ENCODE data around the gene KRTAP2-1.
A peak's percentile ranks its signal among the peaks of the same experiment; 100 is the strongest.
"Not testable (repeated sequence)": the region's sequence is repeated elsewhere in the genome, so short reads cannot be mapped to it uniquely, and the experiment has no call there.

KRTAP2-1 gene

GRCh38 chr17:41055130-41055529 is 8.0 kb upstream of the KRTAP2-1 start, which contains the start of gene KRTAP2-2:
TSS of gene KRTAP2-2 (minus strand) at chr17:41055230. CDS start at chr17:41055211, 19 bp downstream.
- not testable (repeated sequence) for DNase-seq

- not testable (repeated sequence) for DNase-seq
These were observed 7.4 kb upstream of the KRTAP2-1 start for GRCh38 chr17:41054556-41054955.

DNA sequence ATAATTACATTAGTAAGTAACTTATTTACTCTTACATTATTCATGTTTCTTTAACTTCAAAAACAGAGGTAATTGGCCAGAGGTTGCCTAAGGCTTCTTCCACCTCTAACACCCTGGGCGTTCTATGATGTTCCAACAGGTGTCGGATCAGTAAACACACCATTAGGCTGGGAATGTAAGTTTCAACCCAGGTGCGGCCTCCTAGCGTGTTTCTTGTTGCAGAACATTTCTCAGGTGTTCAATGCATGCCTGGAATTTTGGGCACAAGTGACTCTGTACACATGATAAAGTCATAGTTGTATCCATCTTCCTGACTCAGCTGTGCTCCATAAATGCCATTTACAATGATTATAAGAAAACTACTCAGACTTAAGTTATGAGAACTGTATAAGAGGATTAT is 6.9 kb upstream of the KRTAP2-1 start:
- no peak for DNase-seq

GRCh38 chr17:41052566-41052965 is 5.5 kb upstream of the KRTAP2-1 start:
- no peak for DNase-seq

- no peak for DNase-seq
These were observed 2.0 kb upstream of the KRTAP2-1 start for GRCh38 chr17:41049110-41049509.

GRCh38 chr17:41048441-41048840 is 1.3 kb upstream of the KRTAP2-1 start:
- no peak for DNase-seq

GRCh38 chr17:41042953-41043352 is 4.2 kb downstream of the KRTAP2-1 start:
- DNase-seq: no peak

GRCh38 chr17:41040783-41041571 is 6.1 kb downstream of the KRTAP2-1 start, which contains the start of gene KRTAP1-1:
TSS of gene KRTAP1-1 (minus strand) at chr17:41041450. CDS start at chr17:41041397, 53 bp downstream.
- not testable (repeated sequence) for DNase-seq

GRCh38 chr17:41037853-41038350 is 9.2 kb downstream of the KRTAP2-1 start:
- DNase-seq: no peak

DNA sequence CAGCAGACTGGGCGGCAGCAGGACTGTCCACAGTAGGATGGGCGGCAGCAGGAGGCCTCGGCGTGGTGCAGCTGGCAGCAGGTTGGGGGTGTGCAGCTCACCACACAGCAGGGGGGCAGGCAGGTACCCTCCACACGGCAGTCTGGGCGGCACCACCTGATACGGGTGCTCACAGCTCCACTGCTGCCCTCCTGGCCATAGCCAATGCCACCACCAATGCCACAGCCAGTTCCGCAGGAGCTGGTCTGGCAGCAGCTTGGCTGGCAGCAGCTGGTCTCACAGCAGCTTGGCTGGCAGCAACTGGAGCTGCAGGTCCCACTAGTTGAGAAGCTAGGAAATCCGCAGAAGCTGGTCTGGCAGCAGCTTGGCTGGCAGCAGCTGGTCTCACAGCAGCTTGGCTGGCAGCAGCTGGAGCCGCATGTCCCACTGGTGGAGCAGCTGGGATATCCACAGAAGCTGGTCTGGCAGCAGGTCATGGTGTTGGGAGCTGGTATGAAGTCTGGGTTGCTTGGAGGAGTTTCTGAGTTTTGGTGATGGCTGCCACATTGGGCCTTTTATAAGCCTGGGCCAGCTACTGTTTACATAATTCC is 12.7 kb downstream of the KRTAP2-1 start, which contains the start of gene KRTAP1-3:
TSS of gene KRTAP1-3 (minus strand) at position 529 of the 590 bp plus-strand sequence. CDS start at position 476, 53 bp downstream.
- peak; percentile 1 for DNase-seq

DNA sequence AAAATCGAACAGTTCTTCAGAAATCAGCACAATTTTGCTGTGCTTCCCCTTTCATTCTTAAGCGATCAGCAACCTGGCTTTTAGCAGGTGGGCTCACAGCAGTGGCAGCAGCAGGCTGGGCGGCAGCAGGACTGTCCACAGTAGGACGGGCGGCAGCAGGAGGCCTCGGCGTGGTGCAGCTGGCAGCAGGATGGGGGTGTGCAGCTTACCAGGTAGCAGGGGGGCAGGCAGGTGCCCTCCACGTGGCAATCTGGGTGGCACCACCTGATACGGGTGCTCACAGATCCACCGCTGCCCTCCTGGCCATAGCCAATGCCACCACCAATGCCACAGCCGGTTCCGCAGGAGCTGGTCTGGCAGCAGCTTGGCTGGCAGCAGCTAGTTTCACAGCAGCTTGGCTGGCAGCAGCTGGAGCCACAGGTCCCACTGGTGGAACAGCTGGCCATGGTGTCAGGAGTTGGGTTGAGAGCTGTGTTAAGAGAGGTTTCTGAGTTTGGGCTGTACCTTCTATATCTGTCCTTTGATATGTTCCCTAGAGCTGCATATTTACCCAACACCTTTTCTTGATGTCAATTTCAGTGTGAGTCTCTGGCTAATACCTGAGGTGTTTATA is 17.4 kb downstream of the KRTAP2-1 start, which contains the start of gene KRTAP1-4:
TSS of gene KRTAP1-4 (minus strand) at position 563 of the 613 bp plus-strand sequence. CDS start at position 446, 117 bp downstream.
- no peak for DNase-seq

DNA sequence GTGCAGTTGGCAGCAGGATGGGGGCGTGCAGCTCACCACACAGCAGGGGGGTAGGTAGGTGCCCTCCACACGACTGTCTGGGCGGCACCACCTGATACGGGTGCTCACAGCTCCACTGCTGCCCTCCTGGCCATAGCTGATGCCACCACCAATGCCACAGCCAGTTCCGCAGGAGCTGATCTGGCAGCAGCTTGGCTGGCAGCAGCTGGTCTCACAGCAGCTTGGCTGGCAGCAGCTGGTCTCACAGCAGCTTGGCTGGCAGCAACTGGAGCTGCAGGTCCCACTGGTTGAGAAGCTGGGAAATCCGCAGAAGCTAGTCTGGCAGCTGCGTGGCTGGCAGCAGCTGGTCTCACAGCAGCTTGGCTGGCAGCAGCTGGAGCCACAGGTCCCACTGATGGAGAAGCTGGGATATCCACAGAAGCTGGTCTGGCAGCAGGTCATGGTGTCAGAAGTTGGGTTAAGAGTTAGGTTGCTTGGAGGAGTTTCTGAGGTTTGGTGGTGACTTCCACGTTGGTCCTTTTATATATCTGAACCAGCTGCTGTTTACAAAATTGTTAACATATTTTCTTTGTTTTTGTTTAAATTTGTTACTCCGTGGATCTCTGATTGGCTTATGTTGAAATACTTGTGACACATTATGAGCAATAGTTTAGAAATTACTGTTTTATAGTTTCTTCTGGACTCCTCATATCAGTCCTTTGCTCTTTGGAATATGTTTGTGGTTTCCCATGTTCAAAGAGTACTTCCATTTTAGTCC is 20.2 kb downstream of the KRTAP2-1 start, which contains the start of gene KRTAP1-5:
TSS of gene KRTAP1-5 (minus strand) at position 494 of the 757 bp plus-strand sequence. CDS start at position 441, 53 bp downstream.
- DNase-seq: no peak

- no peak for DNase-seq
These were observed 22.4 kb downstream of the KRTAP2-1 start for GRCh38 chr17:41024697-41025096.

- no peak for DNase-seq
These were observed 26.8 kb downstream of the KRTAP2-1 start for GRCh38 chr17:41020336-41020735.

GRCh38 chr17:41019415-41019814 is 27.7 kb downstream of the KRTAP2-1 start:
- no peak for DNase-seq

DNA sequence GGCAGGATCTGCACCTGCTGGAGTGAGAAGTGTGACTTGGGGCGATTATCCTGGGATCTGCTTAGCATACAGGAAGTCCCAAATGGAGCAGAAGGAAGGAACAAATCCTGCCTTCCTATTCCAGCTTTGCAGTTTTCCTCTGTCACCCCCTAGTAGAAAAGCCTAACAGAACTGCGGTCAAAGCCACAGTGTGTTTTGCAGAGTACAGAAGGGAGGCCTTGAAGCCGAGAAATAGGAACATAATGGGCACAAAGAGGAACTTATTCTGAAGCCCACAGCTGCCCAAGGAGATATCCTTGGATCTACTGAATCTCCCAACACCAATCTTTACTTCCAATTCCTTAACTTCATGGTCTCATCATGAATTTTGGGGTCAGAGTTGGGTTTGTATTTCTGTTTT is 28.6 kb downstream of the KRTAP2-1 start:
- DNase-seq: no peak

DNA sequence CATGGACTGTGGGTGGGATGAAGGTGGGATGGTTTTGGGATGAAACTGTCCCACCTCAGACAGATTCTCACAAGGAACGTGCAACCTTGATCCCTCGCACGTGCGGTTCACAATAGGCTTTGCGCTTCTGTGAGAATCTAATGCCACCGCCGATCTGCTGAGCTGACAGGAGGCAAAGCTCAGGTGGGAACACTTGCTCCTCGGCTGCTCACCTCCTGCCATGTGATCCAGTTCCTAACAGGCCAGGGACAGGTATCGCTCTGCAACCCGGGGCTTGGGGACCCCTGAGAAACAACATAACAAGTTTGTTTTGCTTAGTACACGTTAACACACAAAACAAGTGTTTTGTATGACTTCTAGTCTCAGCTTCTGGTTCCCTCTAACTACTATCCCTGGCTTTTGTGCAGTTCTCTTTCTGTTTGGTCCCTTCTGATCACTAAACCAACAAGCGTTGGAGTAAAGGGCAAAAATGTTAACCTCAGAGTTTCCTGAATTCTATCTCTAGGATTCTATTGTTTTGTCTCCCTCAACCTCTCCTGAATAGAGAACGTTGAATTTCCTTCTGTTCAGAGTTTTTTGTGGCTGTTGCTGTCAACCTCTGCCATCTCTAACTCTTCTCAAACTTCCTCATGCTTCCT is 30.4 kb downstream of the KRTAP2-1 start:
- DNase-seq: no peak

DNA sequence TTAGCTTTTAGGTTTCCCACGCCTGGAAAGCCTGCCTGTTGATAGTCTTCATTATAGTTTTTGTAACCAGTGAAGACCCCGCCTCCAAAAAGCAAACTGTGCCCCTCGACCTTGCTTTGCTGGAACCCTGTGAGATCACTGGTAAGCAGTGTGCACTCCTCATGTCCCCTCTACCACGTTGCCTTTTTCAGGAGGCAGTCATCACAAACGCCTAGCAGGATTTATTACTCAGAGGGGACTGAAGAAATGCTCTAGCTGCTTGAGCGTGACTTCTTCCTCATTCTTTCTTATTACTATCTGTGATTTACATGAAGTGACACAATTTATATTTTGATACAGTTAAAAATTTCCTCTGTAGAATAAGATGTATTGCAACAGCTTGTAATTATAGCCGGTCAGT is 31.7 kb downstream of the KRTAP2-1 start:
- no peak for DNase-seq

- DNase-seq: no peak
These were observed 33.5 kb downstream of the KRTAP2-1 start for GRCh38 chr17:41013606-41014005.

- DNase-seq: no peak
These were observed 33.9 kb downstream of the KRTAP2-1 start for GRCh38 chr17:41013181-41013580.

DNA sequence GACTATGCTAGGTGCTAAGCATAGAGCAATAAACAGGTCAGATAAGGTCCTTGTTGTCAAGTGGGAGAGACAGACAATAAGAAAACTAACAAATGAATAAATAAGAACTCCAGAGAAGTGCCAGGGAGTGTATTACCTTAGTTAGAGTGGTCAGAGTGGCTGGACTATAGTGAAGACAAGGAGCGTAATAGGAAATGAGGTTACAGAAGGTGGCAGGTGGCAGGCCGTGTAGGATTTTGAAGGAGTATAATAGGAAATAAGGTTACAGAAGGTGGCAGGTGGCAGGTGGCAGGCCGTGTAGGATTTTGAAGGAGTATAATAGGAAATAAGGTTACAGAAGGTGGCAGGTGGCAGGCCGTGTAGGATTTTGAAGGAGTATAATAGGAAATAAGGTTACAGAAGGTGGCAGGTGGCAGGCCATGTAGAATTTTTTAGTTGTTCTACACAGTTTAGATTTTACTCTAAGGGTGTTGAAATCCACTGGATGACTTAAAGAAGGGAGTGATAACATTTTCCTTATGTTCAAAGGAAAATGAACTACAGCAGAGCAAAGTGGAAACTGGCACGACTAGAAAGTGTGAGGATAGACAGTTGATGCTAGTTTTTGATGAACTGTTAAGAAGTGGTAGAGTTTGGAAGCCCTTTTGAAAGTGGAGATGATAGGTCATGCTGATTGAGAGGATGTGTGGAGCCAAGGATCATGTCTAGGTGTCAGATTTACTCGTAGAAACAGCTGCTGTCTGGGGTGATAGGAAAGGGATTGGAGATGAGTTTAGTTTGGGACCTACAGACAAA is 34.6 kb downstream of the KRTAP2-1 start:
- DNase-seq: no peak
